Stimulated activated CD8-positive, alpha-beta memory T cell treated with anti-CD3 and anti-CD28 coated beads, Interleukin-7, amount 100 ng/mL, for 24 hours (primary cell): ENCODE measurements around the gene SPTBN1.

Experiments used
- DNase-seq: peaks from one replicate; pipeline ENCODE4 v3.0.0-alpha.2; 2020; ENCODE audit warnings: low read depth

Gene SPTBN1

GRCh38 chr2:54590216-54591120, 134.3 kb downstream of the SPTBN1 start:
- no peak for DNase-seq

- no peak for DNase-seq
Observed at GRCh38 chr2:54591551-54591950, 135.4 kb downstream of the SPTBN1 start.

- no peak for DNase-seq
Observed at GRCh38 chr2:54593249-54593648, 137.1 kb downstream of the SPTBN1 start.

GRCh38 chr2:54594048-54594447, 137.9 kb downstream of the SPTBN1 start:
- DNase-seq, result no peak

GRCh38 chr2:54595161-54595803, 139.2 kb downstream of the SPTBN1 start:
- no peak for DNase-seq

GRCh38 chr2:54595999-54596902, 140.1 kb downstream of the SPTBN1 start:
- no peak for DNase-seq

GRCh38 chr2:54597153-54597848, 141.2 kb downstream of the SPTBN1 start:
- no peak for DNase-seq

- no peak for DNase-seq
Observed at GRCh38 chr2:54598347-54599325, 142.5 kb downstream of the SPTBN1 start.

GRCh38 chr2:54599326-54599710, 143.2 kb downstream of the SPTBN1 start:
- DNase-seq, result no peak

GRCh38 chr2:54599914-54600313, 143.8 kb downstream of the SPTBN1 start:
- DNase-seq, result no peak

- no peak for DNase-seq
Observed at GRCh38 chr2:54601339-54601738, 145.2 kb downstream of the SPTBN1 start.

- no peak for DNase-seq
Observed at GRCh38 chr2:54602736-54603322, 146.7 kb downstream of the SPTBN1 start.

GRCh38 chr2:54603357-54603756, 147.2 kb downstream of the SPTBN1 start:
- no peak for DNase-seq

GRCh38 chr2:54603796-54604195, 147.7 kb downstream of the SPTBN1 start:
- no peak for DNase-seq

- no peak for DNase-seq
Observed at GRCh38 chr2:54604871-54605270, 148.7 kb downstream of the SPTBN1 start.

- no peak for DNase-seq
Observed at GRCh38 chr2:54605836-54606235, 149.7 kb downstream of the SPTBN1 start.

- DNase-seq, result no peak
Observed at GRCh38 chr2:54606393-54606958, 150.3 kb downstream of the SPTBN1 start.

- DNase-seq, result no peak
Observed at GRCh38 chr2:54608224-54608623, 152.1 kb downstream of the SPTBN1 start.

- DNase-seq, result no peak
Observed at GRCh38 chr2:54609241-54609640, 153.1 kb downstream of the SPTBN1 start.

- DNase-seq, result no peak
Observed at GRCh38 chr2:54609647-54610046, 153.5 kb downstream of the SPTBN1 start.
